ENCODE measurements around the gene GABBR2.

GABBR2 gene

DNA sequence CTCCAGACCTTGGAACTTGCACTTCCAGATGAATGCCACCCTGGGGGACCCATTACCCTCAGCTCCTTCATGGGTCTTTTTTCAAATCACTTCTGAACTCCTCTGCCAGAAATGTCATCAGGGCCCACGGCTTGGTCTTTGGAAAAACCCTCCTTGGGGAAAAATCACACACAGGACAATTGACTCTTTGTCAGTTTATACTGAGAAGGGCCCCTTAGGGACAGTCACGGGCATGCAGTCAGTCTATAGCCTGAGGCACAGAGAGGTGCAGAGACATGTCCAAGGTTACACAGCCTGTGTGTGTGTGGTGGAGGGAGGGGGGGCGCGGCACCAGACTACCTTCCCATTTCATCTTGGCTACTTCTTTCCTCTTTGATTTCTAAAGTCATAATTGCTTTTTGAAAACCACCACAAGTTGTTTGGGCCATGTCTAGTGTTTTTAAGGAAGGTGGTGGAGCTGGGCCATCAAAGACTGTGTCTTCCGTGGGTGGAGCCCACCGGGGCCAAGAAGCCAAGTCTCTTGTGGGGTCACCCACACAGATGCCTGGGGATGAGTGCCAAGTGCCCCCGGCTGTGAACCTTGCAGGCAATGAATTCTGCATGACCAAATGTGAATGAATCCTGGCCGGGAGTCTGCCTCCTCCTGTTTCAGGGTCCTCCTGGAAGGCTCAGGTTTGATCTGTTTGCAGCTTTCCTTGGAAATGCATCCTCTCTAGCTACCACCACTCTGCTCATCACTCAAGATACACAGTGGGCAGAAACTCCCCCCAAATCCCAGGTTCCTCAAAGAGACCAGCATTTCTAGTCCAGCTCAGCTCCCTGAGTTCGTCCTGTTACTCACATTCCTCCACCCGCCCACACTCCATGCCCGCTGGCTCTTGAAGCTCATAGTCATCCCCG, 253.2 kb downstream of the GABBR2 start:
- Mint-ChIP-seq H3K27ac (no peak overlapping the region), H3K4me3 (no peak overlapping the region), H3K27me3 (peaks cover 27% of the 10 kb centered on the region), H3K9me3 (peaks cover 3% of the 10 kb centered on the region), H3K36me3 (no peaks in the 10 kb centered on the region), H3K4me1 (peaks cover 2% of the 10 kb centered on the region)
- ATAC-seq (ENCODE audit: low read depth), result no peak
- DNase-seq (ENCODE audit: low spot score in 2 of 2), result no peak

DNA sequence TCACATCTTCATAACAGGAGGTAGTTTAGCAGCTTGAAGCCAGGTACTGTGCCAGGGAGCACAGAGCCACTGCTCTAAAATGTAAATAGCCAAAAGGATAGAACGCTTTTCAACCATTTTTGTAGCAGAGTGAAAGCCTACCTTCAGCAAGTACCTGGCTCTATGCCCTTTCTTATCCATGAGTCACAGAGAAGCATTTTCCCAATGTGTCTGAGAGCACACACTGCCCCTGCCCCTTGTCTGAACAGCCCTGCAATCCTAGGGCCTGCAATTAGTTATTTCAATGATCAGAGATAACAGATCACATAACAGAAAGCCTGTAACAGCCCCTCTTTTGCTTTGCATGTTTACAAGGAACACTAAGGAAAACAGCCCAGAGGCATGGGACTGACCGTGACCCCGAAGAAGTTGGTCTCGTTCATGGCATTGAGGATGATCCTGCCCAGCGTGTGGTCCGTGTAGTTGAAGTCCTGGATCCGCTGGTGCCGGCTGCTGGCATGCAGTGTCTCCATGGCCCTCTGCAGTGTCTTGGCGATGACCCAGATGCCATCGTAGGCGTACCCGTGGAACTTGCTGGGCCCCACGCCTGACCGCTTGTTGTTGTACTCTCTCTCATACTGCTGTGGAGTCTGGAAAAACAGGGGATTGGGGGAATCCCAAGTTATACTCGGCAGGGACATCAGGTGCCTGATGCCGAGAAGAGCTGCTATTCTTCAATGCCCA, 255.0 kb downstream of the GABBR2 start:
- Mint-ChIP-seq H3K9me3 (no peaks in the 10 kb centered on the region), H3K36me3 (no peaks in the 10 kb centered on the region)
- DNase-seq (ENCODE audit: low spot score in 2 of 2), result no peak

DNA sequence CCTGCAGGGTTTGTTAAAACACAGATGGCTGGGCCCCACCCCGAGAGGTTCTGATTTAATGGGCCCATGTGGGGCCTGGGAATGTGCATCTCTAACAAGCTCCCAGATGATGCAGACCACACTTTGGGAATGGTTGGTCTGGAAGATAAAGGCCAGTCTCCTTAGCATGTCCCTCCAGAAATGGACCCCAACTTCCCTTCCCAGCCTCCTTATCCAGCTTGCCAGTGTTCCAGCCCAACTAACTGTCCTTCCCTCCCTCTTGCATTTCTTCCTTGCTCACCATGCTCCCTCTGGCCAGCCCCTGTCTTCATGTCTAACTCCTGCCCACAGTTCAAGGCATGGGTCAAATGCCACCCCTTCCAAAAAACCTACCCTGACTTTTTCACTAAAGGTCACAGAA, 257.2 kb downstream of the GABBR2 start:
- H3K4me3 Mint-ChIP-seq, result no peak overlapping the region
- no peak overlapping the region for H3K27ac Mint-ChIP-seq
- H3K36me3 Mint-ChIP-seq, result no peaks in the 10 kb centered on the region
- no peak for DNase-seq (ENCODE audit: low spot score in 2 of 2)
- H3K4me1 Mint-ChIP-seq, result peaks cover 2% of the 10 kb centered on the region
- H3K27me3 Mint-ChIP-seq, result peaks cover 17% of the 10 kb centered on the region
- ATAC-seq (ENCODE audit: low read depth), result no peak
- no peaks in the 10 kb centered on the region for H3K9me3 Mint-ChIP-seq

More for the DNA sequence above, 255.0 kb downstream of the GABBR2 start:
- no peak for ATAC-seq (ENCODE audit: low read depth)
- Mint-ChIP-seq H3K27ac (no peak overlapping the region), H3K4me3 (no peak overlapping the region), H3K27me3 (peaks cover 23% of the 10 kb centered on the region), H3K4me1 (peaks cover 2% of the 10 kb centered on the region)

DNA sequence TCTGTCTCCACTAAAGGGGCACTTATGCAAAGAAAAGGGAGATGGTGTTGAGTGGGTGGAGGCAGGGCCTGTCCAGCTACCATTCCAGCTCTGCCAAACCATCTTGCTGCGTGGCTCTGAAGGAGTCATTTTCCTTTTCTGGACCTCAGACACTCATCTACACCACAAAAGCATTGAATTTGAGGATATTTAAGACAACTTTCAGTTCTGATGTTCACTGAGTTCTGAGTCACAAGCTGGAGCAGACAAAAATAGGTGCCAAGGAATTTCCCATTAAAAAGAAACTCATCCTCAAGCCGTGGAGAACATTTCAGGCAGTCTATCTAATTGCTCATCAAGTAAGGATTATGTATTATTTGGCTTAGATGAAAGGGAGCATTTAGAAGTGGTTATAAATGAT, 258.2 kb downstream of the GABBR2 start:
- Mint-ChIP-seq H3K27me3 (peaks cover 10% of the 10 kb centered on the region), H3K36me3 (no peaks in the 10 kb centered on the region), H3K27ac (no peak overlapping the region), H3K4me3 (no peak overlapping the region), H3K4me1 (no peaks in the 10 kb centered on the region), H3K9me3 (no peaks in the 10 kb centered on the region)
- DNase-seq (ENCODE audit: low spot score in 2 of 2) (no peak), ATAC-seq (ENCODE audit: low read depth) (no peak)

DNA sequence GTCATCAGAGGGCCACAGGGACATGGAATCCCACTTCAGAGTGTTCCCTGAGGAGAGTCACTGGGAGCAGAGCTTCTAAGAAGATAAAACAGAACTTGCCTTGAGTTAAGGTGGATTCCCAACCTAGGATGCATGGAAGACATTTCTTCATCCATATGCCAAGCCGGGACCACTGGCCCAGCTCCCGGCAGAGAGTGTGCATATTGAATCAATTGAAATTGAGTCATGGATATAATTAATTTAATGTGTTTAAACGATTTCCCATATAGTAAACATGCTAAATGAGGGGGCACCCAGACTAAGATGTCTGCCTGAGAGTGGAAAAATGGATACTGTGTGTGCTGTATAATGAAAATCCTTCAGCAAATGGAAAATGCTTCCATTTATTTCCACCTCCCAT, 258.9 kb downstream of the GABBR2 start:
- no peak overlapping the region for H3K27ac Mint-ChIP-seq
- peaks cover 13% of the 10 kb centered on the region for H3K27me3 Mint-ChIP-seq
- ATAC-seq (ENCODE audit: low read depth) (no peak), DNase-seq (ENCODE audit: low spot score in 2 of 2) (no peak)
- H3K4me1 Mint-ChIP-seq, result no peaks in the 10 kb centered on the region
- no peak overlapping the region for H3K4me3 Mint-ChIP-seq
- H3K36me3 Mint-ChIP-seq, result no peaks in the 10 kb centered on the region
- no peaks in the 10 kb centered on the region for H3K9me3 Mint-ChIP-seq

DNA sequence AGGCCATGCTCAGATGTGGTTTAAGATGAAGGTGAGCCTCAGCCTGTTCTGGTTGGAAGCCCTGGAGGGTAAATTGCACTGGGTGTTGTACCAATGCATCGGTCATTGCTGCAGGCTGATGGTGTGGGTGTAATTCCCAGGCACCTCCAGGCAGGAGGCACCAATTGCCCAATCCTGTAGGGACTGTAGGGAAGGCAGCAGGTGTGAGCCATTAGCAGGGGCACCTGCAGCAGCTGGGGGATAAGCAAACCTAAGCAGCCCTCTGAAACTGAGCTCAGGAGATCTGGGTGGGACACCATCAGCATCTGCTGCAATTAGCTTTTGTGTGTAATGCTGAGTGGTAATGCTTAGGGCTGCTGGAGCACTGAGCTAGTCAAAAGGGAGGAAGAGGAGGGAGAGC, 263.2 kb downstream of the GABBR2 start:
- Mint-ChIP-seq H3K36me3 (no peaks in the 10 kb centered on the region), H3K4me1 (no peaks in the 10 kb centered on the region), H3K27ac (no peak overlapping the region), H3K9me3 (no peaks in the 10 kb centered on the region), H3K4me3 (no peak overlapping the region), H3K27me3 (peaks cover 5% of the 10 kb centered on the region)
- no peak for ATAC-seq (ENCODE audit: low read depth)
- DNase-seq (ENCODE audit: low spot score in 2 of 2), result no peak

DNA sequence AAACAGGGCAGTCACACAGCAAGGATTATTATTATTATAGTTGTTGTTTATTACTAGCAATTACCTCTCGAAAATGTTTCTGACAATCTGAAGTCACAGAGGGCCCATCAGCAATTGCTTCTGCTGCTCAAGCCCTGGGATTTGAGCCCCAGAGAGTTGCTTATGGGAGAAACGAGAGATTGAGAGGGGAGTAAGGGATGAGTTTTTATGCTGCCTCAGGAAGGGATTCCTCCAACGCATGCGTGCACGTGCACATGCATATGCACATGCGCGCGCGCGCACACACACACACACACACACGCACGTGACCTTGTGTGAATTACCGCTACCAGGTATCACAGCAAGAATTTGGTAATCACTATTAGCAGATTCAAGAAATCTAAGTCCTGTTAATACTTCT, 264.1 kb downstream of the GABBR2 start:
- no peak for DNase-seq (ENCODE audit: low spot score in 2 of 2)
- peaks cover 5% of the 10 kb centered on the region for H3K27me3 Mint-ChIP-seq
- no peak overlapping the region for H3K4me3 Mint-ChIP-seq
- no peaks in the 10 kb centered on the region for H3K9me3 Mint-ChIP-seq
- no peaks in the 10 kb centered on the region for H3K4me1 Mint-ChIP-seq
- ATAC-seq (ENCODE audit: low read depth), result no peak
- no peak overlapping the region for H3K27ac Mint-ChIP-seq
- no peaks in the 10 kb centered on the region for H3K36me3 Mint-ChIP-seq

DNA sequence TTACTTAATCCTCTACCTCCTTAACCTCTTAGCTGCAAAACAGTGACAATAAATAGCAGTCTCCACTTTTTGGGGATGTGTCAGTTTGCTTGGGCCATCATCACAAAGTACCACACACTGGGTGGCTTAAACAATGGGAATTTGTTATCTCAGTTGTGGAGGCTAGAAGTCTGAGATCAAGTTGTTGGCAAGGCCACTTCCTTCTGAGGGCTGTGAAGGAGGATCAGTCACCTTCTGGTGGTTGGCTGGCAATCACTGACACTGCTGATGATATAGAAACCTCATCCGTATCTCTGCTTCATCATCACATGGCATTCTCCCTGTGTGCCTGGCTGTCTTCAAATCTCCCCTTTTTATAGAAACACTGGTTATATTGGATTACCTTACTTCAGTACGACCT, 266.2 kb downstream of the GABBR2 start:
- Mint-ChIP-seq H3K4me1 (no peaks in the 10 kb centered on the region), H3K9me3 (no peaks in the 10 kb centered on the region), H3K27me3 (peaks cover 5% of the 10 kb centered on the region), H3K4me3 (no peak overlapping the region), H3K27ac (no peak overlapping the region), H3K36me3 (no peaks in the 10 kb centered on the region)
- ATAC-seq (ENCODE audit: low read depth), result no peak
- DNase-seq (ENCODE audit: low spot score in 2 of 2), result no peak

DNA sequence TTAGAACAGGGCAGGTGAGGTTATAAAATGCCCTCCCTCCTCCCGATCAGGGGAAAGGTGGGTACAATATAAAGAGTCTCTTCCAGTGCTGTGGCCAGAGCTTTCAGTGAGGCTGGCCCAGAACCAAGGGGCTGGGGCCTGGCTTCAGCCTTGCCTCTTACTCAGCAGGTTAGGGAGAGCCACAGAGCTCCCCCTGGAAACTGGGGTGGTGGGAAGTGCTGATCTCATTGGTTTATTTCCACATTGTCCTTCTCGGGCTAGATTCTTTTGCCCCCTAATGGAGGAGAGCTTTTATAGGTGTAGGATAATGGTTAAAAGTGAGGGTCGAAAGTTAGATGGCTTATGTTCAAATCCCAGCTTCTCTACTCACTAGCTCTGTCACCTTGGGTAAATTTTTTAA, 266.6 kb downstream of the GABBR2 start:
- DNase-seq (ENCODE audit: low spot score in 2 of 2) (no peak), ATAC-seq (ENCODE audit: low read depth) (no peak)
- Mint-ChIP-seq H3K4me3 (no peak overlapping the region), H3K36me3 (no peaks in the 10 kb centered on the region), H3K4me1 (no peaks in the 10 kb centered on the region), H3K9me3 (no peaks in the 10 kb centered on the region), H3K27ac (no peak overlapping the region), H3K27me3 (peaks cover 4% of the 10 kb centered on the region)

DNA sequence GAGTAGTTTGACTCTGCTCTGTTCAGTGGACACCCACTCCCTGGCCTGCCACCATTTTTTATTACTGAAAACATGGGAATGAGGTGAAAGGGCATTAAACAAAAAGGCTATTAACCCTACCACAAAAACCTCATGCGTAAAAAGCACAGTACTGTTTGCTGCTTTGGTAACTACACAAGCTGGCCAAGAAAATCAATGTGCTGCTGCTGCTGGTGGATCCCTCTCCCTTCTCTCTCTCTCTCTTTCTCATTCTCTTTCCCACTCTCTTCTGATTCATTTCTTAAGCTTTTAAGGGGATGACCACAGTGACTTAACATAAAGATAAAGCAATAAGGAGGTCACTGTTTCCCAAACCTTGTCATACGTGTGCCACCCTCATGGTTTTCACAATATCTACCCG, 270.1 kb downstream of the GABBR2 start:
- Mint-ChIP-seq H3K9me3 (peaks cover 3% of the 10 kb centered on the region), H3K27me3 (no peaks in the 10 kb centered on the region), H3K4me1 (no peaks in the 10 kb centered on the region), H3K27ac (no peak overlapping the region), H3K36me3 (no peaks in the 10 kb centered on the region), H3K4me3 (no peak overlapping the region)
- no peak for ATAC-seq (ENCODE audit: low read depth)
- DNase-seq (ENCODE audit: low spot score in 2 of 2), result no peak

DNA sequence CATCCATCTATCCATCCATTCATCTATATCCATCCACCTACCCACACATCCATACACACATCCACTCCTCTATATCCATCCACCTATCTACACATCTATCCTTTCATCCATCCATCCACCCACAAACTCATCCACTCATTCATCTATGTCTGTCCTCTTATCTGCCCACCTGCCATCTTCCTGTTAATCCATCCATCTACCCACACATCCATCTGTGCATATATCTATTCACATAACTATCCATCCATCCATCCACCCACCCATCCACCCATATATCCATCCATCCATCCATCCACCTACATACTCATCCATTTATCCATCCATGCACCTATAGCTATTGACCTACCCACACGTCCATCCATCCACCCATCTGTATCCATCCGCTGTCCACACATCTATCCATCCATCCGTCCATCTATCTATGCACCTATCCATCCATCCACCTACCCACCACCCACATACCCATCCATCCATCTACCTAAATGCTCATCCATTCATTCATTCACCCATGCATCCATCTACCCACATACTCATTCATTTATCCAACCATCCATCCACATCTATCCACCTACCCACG, 271.2 kb downstream of the GABBR2 start:
- Mint-ChIP-seq H3K36me3 (no peaks in the 10 kb centered on the region), H3K4me3 (no peak overlapping the region), H3K27me3 (no peaks in the 10 kb centered on the region), H3K27ac (no peak overlapping the region), H3K9me3 (peaks cover 3% of the 10 kb centered on the region), H3K4me1 (no peaks in the 10 kb centered on the region)
- no peak for ATAC-seq (ENCODE audit: low read depth)
- DNase-seq (ENCODE audit: low spot score in 2 of 2), result no peak

DNA sequence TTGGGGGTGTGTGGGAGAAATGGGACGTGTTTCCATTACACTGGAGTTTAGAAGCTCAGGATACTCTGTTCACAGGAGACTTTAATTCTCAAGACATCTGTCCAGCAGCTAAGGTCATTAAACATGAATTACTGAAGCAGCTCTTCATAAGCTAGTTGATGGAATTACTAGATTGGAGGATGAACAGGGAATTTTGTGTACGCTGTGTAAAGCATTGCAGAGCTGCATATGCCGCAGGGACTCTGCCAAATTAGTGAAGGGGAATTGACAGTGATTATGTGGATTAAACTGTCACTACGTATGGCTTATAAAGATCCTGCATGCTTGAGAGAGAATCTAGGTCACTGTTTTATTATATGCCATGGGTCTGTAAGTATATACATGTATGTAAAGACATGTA, 275.8 kb downstream of the GABBR2 start:
- Mint-ChIP-seq H3K36me3 (no peaks in the 10 kb centered on the region), H3K27ac (no peak overlapping the region), H3K27me3 (peaks cover 2% of the 10 kb centered on the region), H3K4me3 (no peak overlapping the region), H3K9me3 (peaks cover 6% of the 10 kb centered on the region), H3K4me1 (no peaks in the 10 kb centered on the region)
- DNase-seq (ENCODE audit: low spot score in 2 of 2) (no peak), ATAC-seq (ENCODE audit: low read depth) (no peak)

DNA sequence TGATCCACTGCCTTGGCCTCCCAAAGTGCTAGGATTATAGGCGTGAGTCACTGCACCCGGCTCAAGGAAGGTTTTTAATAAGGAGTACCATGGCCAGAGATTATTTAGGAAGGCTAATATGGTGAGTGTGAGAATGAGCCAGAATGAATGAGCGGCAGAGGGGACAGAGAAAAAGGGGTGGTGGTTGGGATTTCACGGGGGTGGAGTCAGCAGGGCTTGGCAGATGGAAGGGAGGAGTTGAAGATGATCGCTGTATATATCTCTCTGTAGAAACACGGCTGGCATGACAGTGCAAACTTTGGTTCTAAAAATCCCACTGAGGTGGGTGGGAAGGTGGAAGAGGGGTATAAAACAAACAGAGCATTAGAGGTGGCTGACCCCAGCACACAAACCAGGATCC, 276.6 kb downstream of the GABBR2 start:
- Mint-ChIP-seq H3K27me3 (peaks cover 2% of the 10 kb centered on the region), H3K4me1 (no peaks in the 10 kb centered on the region), H3K36me3 (no peaks in the 10 kb centered on the region), H3K27ac (no peak overlapping the region), H3K4me3 (no peak overlapping the region), H3K9me3 (peaks cover 6% of the 10 kb centered on the region)
- DNase-seq (ENCODE audit: low spot score in 2 of 2), result no peak
- ATAC-seq (ENCODE audit: low read depth), result no peak

DNA sequence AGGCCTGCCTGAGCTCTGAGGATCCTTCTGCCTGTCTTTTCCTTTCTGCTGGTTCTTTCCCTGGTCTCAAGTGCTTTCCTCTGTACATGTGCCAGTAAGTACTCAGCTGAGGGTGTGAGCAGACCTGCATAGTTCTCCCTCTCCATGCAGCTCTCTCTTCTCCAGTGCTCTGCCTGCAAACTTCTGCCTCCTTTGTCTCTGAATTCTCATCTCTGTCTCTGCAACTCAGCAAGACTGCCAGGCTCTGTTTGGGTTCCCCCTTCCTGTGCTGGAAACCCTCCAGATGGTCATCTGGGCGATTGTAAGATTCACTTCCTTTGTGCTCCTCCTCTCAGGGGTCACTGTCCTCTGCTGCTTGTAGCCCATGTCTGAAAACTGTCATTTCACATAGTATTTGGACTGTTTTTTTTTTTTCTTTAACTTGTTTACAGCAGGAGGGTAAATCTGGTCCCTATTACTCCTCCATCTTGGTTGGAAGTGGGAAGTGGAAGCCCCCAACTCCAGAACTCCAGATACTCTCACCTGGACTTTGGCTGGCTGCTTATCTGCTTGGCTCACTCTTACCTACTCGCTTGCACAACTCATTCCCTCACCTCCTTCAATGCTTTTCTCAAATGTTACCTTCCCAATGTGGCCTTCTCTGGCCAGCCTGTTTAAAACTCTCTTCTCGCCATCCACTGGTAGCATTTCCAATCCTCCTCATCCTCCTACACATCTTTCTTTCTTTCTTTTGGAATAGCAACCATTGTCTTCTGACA, 278.0 kb downstream of the GABBR2 start:
- no peak for ATAC-seq (ENCODE audit: low read depth)
- H3K27ac Mint-ChIP-seq, result no peak overlapping the region

More for the DNA sequence above, 278.0 kb downstream of the GABBR2 start:
- H3K4me3 Mint-ChIP-seq, result no peak overlapping the region
- peaks cover 2% of the 10 kb centered on the region for H3K27me3 Mint-ChIP-seq
- no peak for DNase-seq (ENCODE audit: low spot score in 2 of 2)
- H3K4me1 Mint-ChIP-seq, result no peaks in the 10 kb centered on the region
- no peaks in the 10 kb centered on the region for H3K36me3 Mint-ChIP-seq
- H3K9me3 Mint-ChIP-seq, result peaks cover 6% of the 10 kb centered on the region
